ENCODE measurements around the gene METRN.

Gene METRN

GRCh38 chr16:693364-693763 lies 21.6 kb upstream of the METRN start:
- DNase-seq: no peak

GRCh38 chr16:693766-694165 lies 21.2 kb upstream of the METRN start:
- DNase-seq: no peak

GRCh38 chr16:694187-694862 lies 20.6 kb upstream of the METRN start:
- DNase-seq: no peak

GRCh38 chr16:694863-695354 lies 20.0 kb upstream of the METRN start:
- peak; percentile 72 for DNase-seq

- peak; percentile 97 for DNase-seq
These were observed 19.4 kb upstream of the METRN start for GRCh38 chr16:695355-696089.

GRCh38 chr16:698911-699671 lies 15.8 kb upstream of the METRN start:
- DNase-seq: no peak

- DNase-seq: no peak
These were observed 14.0 kb upstream of the METRN start for GRCh38 chr16:700684-701584.

- no peak for DNase-seq
These were observed 12.6 kb upstream of the METRN start for GRCh38 chr16:702341-702740.

- DNase-seq: no peak
These were observed 11.5 kb upstream of the METRN start for GRCh38 chr16:703406-703805.

- DNase-seq: no peak
These were observed 10.9 kb upstream of the METRN start for GRCh38 chr16:704047-704446.

GRCh38 chr16:704552-705380 lies 10.2 kb upstream of the METRN start:
- no peak for DNase-seq

- peak; percentile 84 for DNase-seq
These were observed 9.3 kb upstream of the METRN start, which contains the start of gene FBXL16 for GRCh38 chr16:705431-706188. FBXL16 (minus strand) TSS chr16:705801; CDS start chr16:697405, 8,396 bp downstream.

- no peak for DNase-seq
These were observed 8.5 kb upstream of the METRN start for GRCh38 chr16:706189-707061.

- peak; percentile 45 for DNase-seq
These were observed 7.8 kb upstream of the METRN start for GRCh38 chr16:707062-707538.

- DNase-seq: no peak
These were observed 6.9 kb upstream of the METRN start for GRCh38 chr16:708019-708418.

GRCh38 chr16:708959-709358 lies 6.0 kb upstream of the METRN start:
- no peak for DNase-seq

GRCh38 chr16:709566-710499 lies 5.1 kb upstream of the METRN start:
- DNase-seq: peak; percentile 96

GRCh38 chr16:710500-711075 lies 4.3 kb upstream of the METRN start:
- DNase-seq: no peak

All from COR-L47 (cell line).